ENCODE measurements around the gene GSTM3. TPM values are rescaled to one million over a fixed set of nuclear protein-coding genes. Genes with fewer than 3 reads are reported as not detected.

Gene GSTM3
- total RNA-seq, 1 experiment from 2014 or later: 2.2 TPM

- CTCF ChIA-PET: interaction anchor here (1.2 to 17.4 kb wide), 5 partner anchors 9 to 200 kb away, joined by 3 to 341 read pairs (median 6); partner anchors contain the start of gene AHCYL1
These were observed 41.0 kb upstream of the GSTM3 start for GRCh38 chr1:109781806-109782205.

DNA sequence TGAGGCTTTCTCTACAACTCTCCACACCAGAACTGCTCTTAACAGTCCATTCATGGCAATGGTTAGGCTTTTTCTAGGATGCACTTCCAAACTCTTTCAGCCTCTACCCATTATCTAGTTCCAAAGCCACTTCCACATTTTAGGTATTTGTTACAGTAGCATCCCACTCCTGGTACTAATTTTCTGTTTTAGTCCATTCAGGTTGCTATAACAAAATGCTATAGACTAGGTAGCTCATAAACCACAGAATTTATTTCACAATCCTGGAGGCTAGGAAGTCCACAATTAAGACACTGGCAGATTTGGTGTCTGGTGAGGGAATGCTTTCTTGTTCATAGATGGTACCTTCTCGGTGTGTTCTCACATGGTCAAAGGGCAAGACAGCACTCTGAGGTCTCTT, 40.1 kb upstream of the GSTM3 start:
- Mint-ChIP-seq H3K4me1 (peaks cover 20% of the 10 kb centered on the region), H3K4me3 (no peak overlapping the region), H3K9me3 (peaks cover 25% of the 10 kb centered on the region), H3K27me3 (ENCODE audit: low read depth) (peaks cover 2% of the 10 kb centered on the region; the same call in 1 of the 2 replicates), H3K36me3 (peaks cover 11% of the 10 kb centered on the region), H3K27ac (no peak overlapping the region)
- ChIA-PET CTCF (interaction anchor here (2.6 to 17.4 kb wide), 2 partner anchors 10 to 201 kb away, joined by 26 to 341 read pairs; partner anchors contain the start of gene AHCYL1), POLR2A (no interaction called here)
- ATAC-seq (no peak), DNase-seq (ENCODE audit: low spot score) (no peak)
- TF ChIP-seq, protein P1, sequence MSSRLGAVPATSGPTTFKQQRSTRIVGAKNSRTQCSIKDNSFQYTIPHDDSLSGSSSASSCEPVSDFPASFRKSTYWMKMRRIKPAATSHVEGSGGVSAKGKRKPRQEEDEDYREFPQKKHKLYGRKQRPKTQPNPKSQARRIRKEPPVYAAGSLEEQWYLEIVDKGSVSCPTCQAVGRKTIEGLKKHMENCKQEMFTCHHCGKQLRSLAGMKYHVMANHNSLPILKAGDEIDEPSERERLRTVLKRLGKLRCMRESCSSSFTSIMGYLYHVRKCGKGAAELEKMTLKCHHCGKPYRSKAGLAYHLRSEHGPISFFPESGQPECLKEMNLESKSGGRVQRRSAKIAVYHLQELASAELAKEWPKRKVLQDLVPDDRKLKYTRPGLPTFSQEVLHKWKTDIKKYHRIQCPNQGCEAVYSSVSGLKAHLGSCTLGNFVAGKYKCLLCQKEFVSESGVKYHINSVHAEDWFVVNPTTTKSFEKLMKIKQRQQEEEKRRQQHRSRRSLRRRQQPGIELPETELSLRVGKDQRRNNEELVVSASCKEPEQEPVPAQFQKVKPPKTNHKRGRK (CRISPR knock-in tag; IDR thresholded peaks at IDR 0.05; ENCODE audit: borderline replicate concordance): no peak
- TF ChIP-seq GRHL2 (CRISPR knock-in tag; IDR thresholded peaks at IDR 0.05; ENCODE audit: insufficient replicate concordance, severe bottlenecking): no peak
- TF ChIP-seq MYBL2 (CRISPR knock-in tag; IDR thresholded peaks at IDR 0.05): no peak
- TF ChIP-seq ELF4 (CRISPR knock-in tag; IDR thresholded peaks at IDR 0.05; ENCODE audit: low read depth): no peak
- TF ChIP-seq PRDM15 (CRISPR knock-in tag; IDR thresholded peaks at IDR 0.05): no peak
- TF ChIP-seq NR2C2 (CRISPR knock-in tag; IDR thresholded peaks at IDR 0.05): no peak
- TF ChIP-seq HMGXB4 (CRISPR knock-in tag; IDR thresholded peaks at IDR 0.05): no peak

More at GRCh38 chr1:109781806-109782205, 41.0 kb upstream of the GSTM3 start:
- Mint-ChIP-seq H3K4me3 (no peak overlapping the region), H3K27ac (no peak overlapping the region), H3K4me1 (peaks cover 20% of the 10 kb centered on the region), H3K27me3 (ENCODE audit: low read depth) (peaks cover 2% of the 10 kb centered on the region; the same call in 1 of the 2 replicates), H3K36me3 (peaks cover 11% of the 10 kb centered on the region), H3K9me3 (peaks cover 25% of the 10 kb centered on the region)
- DNase-seq (ENCODE audit: low spot score) (no peak), ATAC-seq (no peak)
- POLR2A ChIA-PET: no interaction called here
- TF ChIP-seq HMGXB4 (CRISPR knock-in tag; IDR thresholded peaks at IDR 0.05) (no peak), TP53 (CRISPR knock-in tag; IDR thresholded peaks at IDR 0.05) (no peak), ZNF219 (CRISPR knock-in tag; IDR thresholded peaks at IDR 0.05; ENCODE audit: borderline replicate concordance) (no peak), ZBTB21 (CRISPR knock-in tag; IDR thresholded peaks at IDR 0.05; ENCODE audit: borderline replicate concordance) (no peak), SMAD4 (CRISPR knock-in tag; IDR thresholded peaks at IDR 0.05) (no peak), E2F5 (CRISPR knock-in tag; IDR thresholded peaks at IDR 0.05) (no peak), ZNF416 (CRISPR knock-in tag; IDR thresholded peaks at IDR 0.05) (no peak), FOXJ3 (CRISPR knock-in tag; IDR thresholded peaks at IDR 0.05; ENCODE audit: borderline replicate concordance) (no peak), NR3C1 (CRISPR knock-in tag; conservative IDR thresholded peaks at IDR 0.05; ENCODE audit: low read depth) (no peak)
- TF ChIP-seq, protein P2, sequence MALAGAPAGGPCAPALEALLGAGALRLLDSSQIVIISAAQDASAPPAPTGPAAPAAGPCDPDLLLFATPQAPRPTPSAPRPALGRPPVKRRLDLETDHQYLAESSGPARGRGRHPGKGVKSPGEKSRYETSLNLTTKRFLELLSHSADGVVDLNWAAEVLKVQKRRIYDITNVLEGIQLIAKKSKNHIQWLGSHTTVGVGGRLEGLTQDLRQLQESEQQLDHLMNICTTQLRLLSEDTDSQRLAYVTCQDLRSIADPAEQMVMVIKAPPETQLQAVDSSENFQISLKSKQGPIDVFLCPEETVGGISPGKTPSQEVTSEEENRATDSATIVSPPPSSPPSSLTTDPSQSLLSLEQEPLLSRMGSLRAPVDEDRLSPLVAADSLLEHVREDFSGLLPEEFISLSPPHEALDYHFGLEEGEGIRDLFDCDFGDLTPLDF (CRISPR knock-in tag; IDR thresholded peaks at IDR 0.05): no peak
- TF ChIP-seq, protein P3, sequence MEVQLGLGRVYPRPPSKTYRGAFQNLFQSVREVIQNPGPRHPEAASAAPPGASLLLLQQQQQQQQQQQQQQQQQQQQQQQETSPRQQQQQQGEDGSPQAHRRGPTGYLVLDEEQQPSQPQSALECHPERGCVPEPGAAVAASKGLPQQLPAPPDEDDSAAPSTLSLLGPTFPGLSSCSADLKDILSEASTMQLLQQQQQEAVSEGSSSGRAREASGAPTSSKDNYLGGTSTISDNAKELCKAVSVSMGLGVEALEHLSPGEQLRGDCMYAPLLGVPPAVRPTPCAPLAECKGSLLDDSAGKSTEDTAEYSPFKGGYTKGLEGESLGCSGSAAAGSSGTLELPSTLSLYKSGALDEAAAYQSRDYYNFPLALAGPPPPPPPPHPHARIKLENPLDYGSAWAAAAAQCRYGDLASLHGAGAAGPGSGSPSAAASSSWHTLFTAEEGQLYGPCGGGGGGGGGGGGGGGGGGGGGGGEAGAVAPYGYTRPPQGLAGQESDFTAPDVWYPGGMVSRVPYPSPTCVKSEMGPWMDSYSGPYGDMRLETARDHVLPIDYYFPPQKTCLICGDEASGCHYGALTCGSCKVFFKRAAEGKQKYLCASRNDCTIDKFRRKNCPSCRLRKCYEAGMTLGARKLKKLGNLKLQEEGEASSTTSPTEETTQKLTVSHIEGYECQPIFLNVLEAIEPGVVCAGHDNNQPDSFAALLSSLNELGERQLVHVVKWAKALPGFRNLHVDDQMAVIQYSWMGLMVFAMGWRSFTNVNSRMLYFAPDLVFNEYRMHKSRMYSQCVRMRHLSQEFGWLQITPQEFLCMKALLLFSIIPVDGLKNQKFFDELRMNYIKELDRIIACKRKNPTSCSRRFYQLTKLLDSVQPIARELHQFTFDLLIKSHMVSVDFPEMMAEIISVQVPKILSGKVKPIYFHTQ (CRISPR knock-in tag; IDR thresholded peaks at IDR 0.05): no peak
